Measurements from ENCODE around the gene NES.

NES gene

GRCh38 chr1:156682166-156682890, 5.1 kb upstream of the NES start:
- no peak for DNase-seq (ENCODE audit: low read depth in 2 of 2)

GRCh38 chr1:156681196-156681960, 4.2 kb upstream of the NES start:
- no peak for DNase-seq (ENCODE audit: low read depth in 2 of 2)

- DNase-seq (ENCODE audit: low read depth in 2 of 2), result no peak
These were observed 2.8 kb upstream of the NES start for GRCh38 chr1:156680056-156680455.

GRCh38 chr1:156677616-156678596, 699 bp upstream of the NES start:
- DNase-seq (ENCODE audit: low read depth in 2 of 2), result no peak

GRCh38 chr1:156676114-156676819, 940 bp downstream of the NES start:
- no peak for DNase-seq (ENCODE audit: low read depth in 2 of 2)

GRCh38 chr1:156675210-156676113, 1.7 kb downstream of the NES start:
- DNase-seq (ENCODE audit: low read depth in 2 of 2), result no peak

- DNase-seq (ENCODE audit: low read depth in 2 of 2), result no peak
These were observed 3.7 kb downstream of the NES start for GRCh38 chr1:156673387-156674121.

- no peak for DNase-seq (ENCODE audit: low read depth in 2 of 2)
These were observed 5.4 kb downstream of the NES start for GRCh38 chr1:156671804-156672203.

GRCh38 chr1:156670791-156671190, 6.4 kb downstream of the NES start:
- DNase-seq (ENCODE audit: low read depth in 2 of 2), result no peak

GRCh38 chr1:156670359-156670758, 6.8 kb downstream of the NES start:
- no peak for DNase-seq (ENCODE audit: low read depth in 2 of 2)

GRCh38 chr1:156669794-156670193, 7.4 kb downstream of the NES start:
- no peak for DNase-seq (ENCODE audit: low read depth in 2 of 2)

GRCh38 chr1:156668801-156669637, 8.2 kb downstream of the NES start:
- DNase-seq (ENCODE audit: low read depth in 2 of 2), result no peak

GRCh38 chr1:156667968-156668709, 9.1 kb downstream of the NES start:
- no peak for DNase-seq (ENCODE audit: low read depth in 2 of 2)

GRCh38 chr1:156667610-156667967, 9.6 kb downstream of the NES start:
- DNase-seq (ENCODE audit: low read depth in 2 of 2), result no peak

- DNase-seq (ENCODE audit: low read depth in 2 of 2), result no peak
These were observed 10.2 kb downstream of the NES start for GRCh38 chr1:156666862-156667609.

GRCh38 chr1:156665539-156665938, 11.7 kb downstream of the NES start:
- no peak for DNase-seq (ENCODE audit: low read depth in 2 of 2)

- DNase-seq (ENCODE audit: low read depth in 2 of 2), result no peak
These were observed 12.3 kb downstream of the NES start for GRCh38 chr1:156664767-156665411.

Data from stimulated activated CD8-positive, alpha-beta memory T cell treated with anti-CD3 and anti-CD28 coated beads, Interleukin-15, amount 100 ng/mL, for 48 hours (primary cell).